Kidney glomerular epithelial cell (primary cell): ENCODE measurements around the gene SRF.

Experiments
- DNase-seq: peaks from one replicate; lab custom pipeline; 2025; lab: John Stamatoyannopoulos, UW

SRF gene

DNA sequence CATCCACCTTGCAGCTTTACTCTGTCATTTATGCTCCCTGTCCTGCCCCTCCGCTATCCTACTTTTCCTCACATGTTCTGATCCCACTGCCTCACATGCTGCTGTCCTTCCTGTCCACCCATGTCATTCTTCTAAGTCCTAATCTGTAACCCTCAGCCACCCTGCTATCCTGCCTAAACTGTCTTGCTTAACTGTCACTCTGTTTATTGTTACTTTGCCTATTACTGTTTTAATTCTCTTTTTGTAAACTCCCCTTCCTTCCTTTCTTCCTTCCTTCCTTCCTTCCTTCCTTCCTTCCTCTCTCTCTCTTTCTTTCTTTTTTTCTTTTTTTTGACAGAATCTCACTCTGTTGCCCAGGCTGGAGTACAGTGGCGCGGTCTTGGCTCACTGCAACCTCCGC, 12.4 kb downstream of the SRF start:
- DNase-seq, result no peak

- no peak for DNase-seq
Measured at GRCh38 chr6:43184268-43184985, 13.4 kb downstream of the SRF start.

- no peak for DNase-seq
Measured at GRCh38 chr6:43185391-43185985, 14.4 kb downstream of the SRF start.

DNA sequence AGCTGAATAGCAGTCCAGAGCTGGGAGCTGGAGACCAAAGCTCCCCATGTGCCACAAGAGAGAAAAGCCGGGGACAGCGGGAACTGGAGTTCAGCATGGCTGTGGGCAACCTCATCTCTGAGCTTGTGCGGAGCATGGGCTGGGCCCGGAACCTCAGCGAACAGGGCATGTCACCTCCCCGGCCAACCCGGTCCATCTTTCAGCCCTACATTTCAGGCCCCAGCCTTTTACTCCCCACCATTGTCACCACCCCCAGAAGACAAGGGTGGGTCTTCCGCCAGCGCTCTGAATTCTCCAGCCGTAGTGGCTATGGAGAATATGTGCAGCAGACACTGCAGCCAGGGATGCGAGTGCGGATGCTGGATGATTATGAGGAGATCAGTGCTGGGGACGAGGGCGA, 14.9 kb downstream of the SRF start:
- no peak for DNase-seq

DNA sequence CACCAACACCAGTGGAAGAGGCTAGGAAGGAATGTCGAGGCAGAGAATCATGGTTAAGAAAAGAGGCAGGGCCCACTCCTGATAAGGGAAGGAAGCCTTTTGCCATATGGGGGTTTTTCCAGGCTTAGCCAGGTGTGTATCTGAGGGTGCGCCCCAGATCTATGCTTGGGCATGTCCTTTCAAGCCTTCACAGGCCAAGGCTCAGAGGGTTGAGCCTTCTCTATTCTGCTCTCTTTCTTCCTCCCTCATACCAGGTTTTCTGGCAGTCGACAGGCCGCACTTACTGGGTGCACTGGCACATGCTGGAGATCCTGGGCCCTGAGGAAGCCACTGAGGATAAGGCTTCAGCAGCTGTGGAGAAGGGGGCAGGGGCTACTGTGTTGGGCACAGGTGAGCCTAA, 15.6 kb downstream of the SRF start:
- no peak for DNase-seq

DNA sequence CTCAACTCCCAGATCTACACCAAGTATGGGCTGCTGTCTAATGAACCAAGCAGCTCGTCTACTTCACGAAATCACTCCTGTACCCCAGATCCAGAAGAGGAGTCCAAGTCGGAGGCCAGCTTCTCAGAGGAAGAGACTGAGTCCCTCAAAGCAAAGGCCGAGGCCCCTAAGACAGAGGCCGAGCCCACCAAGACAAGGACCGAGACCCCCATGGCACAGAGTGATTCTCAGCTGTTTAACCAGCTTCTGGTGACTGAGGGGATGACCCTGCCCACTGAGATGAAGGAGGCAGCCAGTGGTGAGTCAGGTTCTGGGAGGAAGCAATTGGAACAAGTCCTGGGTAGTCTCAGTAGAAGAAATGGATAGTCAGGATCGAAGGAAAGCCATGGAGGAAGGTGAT, 16.8 kb downstream of the SRF start:
- no peak for DNase-seq

GRCh38 chr6:43188426-43188825, 17.4 kb downstream of the SRF start:
- DNase-seq, result no peak

DNA sequence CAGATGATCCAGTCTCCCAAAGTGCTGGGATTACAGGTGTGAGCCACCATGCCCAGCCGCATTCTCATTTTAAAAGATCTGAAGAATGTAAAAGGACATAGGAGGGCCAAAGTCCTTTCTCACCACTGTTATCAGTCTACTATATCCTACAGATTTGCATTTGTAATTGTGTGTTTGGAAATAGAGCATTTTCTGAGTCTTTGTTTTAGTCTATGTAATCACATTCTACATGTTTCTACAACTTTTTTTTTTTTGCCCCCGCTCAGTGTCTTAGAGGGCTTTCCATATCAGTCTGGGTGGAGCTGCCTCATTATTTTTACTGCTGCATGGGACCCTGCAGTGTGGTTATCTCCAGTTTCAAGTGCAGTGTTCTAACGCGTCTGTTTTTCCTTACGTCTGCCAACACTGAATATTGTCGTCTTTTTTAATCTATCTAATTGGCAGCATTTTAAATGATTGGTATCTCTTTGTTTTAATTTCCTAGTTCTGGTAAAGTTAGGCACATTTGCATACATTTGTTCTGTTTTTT, 18.8 kb downstream of the SRF start:
- DNase-seq, result no peak

GRCh38 chr6:43192911-43193310, 21.8 kb downstream of the SRF start:
- no peak for DNase-seq

- DNase-seq, result no peak
Measured at GRCh38 chr6:43193929-43194328, 22.9 kb downstream of the SRF start.

GRCh38 chr6:43196337-43196736, 25.3 kb downstream of the SRF start:
- no peak for DNase-seq

- no peak for DNase-seq
Measured at GRCh38 chr6:43199912-43200311, 28.8 kb downstream of the SRF start.

DNA sequence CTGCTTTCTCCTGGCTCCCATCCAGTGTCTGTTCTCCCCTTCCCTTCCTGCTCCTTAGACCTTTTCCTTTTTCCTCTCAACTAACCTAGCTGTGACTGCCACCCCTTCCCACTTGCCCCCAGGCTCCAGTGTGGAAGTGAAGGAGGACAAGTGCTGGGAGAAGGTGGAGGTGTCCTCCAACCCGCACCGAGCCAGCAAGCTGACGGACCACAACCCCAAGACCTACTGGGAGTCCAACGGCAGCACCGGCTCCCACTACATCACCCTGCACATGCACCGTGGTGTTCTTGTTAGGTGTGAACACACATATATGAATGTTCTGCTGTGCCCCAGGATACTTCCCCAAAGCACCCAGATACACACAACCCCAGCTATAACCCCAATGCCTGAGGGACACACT, 29.5 kb downstream of the SRF start:
- no peak for DNase-seq

DNA sequence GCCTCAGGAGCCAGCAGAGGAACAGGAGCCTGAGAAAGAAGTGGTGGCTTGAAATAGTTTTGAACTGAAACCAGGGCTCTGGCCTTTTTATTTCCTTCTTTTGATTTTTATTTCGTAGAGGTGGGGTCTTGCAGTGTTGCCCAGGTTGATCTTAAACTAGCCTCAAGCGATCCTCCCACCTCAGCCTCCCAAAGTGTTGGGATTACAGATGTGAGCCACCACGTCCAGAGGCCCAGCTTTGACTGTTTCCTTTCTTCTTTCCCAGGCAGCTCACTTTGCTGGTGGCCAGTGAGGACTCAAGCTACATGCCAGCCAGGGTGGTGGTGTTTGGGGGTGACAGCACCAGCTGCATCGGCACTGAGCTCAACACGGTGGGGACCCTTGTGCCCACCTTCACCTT, 31.4 kb downstream of the SRF start:
- no peak for DNase-seq

GRCh38 chr6:43203029-43203717, 32.1 kb downstream of the SRF start:
- no peak for DNase-seq

GRCh38 chr6:43203718-43204095, 32.6 kb downstream of the SRF start:
- DNase-seq, result no peak

DNA sequence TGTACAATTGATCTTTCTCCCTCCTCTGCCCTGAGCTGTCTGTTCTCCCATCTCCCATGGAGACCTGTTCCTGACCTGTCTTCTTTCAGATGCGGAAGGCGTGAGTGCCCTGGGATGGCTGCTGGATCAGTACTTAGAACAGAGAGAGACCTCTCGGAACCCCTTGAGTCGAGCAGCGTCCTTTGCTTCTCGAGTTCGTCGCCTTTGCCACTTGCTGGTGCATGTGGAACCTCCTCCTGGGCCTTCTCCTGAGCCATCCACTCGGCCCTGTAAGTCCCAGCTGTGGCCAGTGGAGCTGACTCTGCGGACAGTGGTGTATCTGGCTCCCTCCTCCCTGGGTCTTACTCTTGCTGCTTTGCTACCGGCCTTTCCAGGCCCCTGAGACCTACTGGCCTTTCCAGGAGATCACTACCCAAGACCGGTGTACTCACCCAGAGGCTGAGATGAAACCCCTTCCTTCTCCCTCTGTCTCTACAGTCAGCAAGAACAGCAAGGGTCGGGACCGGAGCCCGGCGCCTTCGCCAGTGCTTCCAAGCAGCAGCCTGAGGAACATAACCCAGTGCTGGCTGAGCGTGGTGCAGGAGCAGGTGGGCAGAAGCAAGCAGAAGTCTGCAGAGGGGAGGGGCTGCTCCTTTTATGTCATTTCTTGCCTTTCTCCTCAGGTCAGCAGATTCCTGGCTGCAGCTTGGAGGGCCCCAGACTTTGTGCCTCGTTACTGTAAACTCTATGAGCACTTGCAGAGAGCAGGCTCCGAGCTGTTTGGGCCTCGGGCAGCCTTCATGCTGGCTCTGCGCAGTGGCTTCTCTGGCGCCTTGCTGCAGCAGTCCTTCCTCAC, 33.4 kb downstream of the SRF start:
- DNase-seq, result no peak

DNA sequence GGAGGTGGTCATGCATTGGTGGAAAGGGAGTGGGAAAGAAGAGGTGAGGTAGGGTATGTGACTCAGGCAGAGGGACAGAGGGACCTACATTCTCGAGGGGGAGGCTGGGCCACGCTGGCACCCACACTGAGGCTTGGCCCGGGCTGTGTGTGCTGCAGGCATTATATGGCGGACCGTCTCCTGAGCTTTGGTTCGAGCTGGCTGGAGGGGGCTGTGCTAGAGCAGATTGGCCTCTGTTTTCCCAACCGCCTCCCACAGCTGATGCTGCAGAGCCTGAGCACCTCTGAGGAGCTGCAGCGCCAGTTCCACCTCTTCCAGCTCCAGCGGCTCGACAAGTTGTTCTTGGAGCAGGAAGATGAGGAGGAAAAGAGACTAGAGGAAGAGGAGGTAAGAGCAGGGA, 34.8 kb downstream of the SRF start:
- no peak for DNase-seq

DNA sequence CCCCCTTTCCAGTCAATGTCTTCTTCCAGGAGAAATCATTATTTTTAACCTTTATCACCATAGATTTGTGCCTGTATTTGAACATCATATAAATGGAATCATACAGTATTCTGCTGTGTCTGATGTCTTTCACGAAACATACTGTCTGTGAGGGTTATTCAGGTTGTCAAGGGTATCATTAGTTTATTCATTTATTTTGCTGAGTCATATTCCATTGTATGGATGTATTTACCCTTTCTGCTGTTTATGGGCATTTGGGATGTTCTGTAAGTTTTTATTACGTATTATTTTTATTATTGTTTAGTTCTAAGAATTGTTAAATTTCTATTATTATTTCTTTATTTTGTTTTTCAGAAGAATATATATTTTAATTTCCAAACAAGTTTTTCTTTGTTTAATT, 36.2 kb downstream of the SRF start:
- no peak for DNase-seq

DNA sequence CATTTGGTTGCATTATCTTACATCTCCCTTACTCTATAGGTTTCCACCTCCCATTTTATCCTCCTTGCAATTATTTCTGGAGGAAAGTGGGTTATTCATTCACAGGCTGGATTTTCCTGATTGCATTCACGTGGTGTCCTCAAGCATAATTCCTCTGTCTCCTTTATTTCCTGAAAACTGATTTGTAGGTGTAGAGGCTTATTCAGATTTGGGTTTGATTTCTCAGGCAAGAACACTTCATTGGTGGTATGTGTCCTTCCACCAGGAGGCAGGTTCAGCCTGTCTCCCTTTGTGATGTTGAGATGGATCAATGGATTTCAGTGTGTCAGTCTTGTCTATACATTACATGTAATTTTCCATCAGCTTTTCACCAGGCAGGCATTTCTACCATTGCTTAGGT, 40.9 kb downstream of the SRF start:
- DNase-seq, result peak; percentile 1

DNA sequence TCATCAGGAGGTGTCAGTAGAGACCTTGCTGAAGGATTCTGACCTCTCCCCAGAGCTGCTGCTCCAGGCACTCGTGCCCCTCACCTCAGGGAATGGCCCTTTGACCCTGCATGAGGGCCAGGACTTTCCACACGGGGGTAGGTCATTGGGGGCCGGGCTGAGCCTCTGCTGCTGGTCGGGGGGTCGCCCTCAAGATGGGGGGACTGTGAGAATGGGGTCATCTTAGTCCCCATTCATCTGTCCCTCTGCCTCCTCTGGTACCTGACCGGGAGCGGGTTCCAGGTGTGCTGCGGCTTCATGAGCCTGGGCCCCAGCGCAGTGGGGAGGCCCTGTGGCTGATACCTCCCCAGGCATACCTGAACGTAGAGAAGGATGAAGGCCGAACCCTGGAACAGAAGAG, 42.4 kb downstream of the SRF start:
- no peak for DNase-seq

DNA sequence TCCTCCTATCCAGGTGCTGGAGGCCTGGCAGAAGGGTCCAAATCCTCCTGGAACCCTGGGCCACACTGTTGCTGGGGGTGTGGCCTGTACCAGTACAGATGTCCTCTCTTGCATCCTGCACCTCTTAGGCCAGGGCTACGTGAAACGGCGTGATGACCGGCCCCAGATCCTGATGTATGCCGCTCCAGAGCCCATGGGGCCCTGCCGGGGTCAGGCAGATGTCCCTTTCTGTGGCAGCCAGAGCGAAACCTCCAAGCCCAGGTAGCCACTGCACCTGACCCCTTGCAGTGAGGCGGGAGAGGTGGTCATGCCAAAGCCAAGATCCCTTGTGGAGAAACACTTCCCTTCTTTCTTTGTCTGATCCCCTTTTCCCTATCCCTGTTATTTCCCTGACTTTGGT, 44.0 kb downstream of the SRF start:
- no peak for DNase-seq
